WI38 (cell line): ENCODE data around the gene HEG1.
A peak's percentile ranks its signal among the peaks of the same experiment; 100 is the strongest.

Experiments
- H3K4me3 ChIP-seq: 2 replicates; pipeline ENCODE4 v1.5.1; 2011; ENCODE audit warnings: low read depth, mild to moderate bottlenecking, control low read depth, low read length
- TF ChIP-seq, protein P1 (sequence below): IDR thresholded peaks from 2 replicates; pipeline ENCODE4 v1.5.1; 2012; ENCODE audit warnings: low read depth, mild to moderate bottlenecking, control low read depth, low read length

HEG1 gene

DNA sequence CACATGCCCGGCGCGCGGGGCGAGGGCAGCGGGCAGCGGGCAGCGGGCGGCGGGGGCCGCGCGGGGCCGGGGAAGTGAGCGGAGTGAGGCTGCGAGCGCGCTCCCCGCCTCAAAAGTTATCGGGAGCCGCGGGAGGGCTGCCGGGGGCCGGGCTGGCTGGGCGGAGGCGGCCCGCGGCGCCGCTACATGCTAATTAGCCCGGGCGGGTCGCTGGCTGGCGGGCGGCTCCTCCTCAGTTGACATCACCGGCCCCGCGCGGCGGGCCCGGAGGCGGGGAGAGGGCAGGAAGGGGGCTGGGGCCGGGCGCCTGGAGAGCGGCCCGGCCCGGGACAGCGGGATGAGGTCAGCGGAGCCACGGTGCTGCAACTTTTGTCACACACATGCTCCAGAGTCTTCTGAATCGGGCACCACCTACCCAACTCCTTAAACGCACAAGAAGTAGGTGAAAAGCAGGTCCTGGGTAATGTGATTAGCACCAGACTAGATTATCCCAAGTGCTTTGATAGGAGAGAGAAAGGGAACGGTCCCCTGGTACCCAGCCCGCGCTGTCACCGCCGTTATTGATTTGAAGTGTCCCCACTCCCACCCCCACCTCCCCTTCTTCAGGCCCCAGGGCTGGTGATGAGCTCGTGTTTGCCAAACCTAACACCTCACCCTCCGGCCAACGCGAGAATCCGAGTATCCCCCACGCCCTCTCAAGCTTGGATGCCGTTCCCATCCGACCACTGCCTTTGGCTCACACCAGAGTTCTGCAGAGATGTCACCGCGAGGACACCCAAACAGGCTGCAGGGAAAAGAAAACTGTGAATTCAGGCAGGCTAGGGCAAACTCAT lies at the start of gene HEG1:
HEG1 (minus strand) TSS at position 85 of the 833 bp plus-strand sequence. CDS start 107 bp downstream, outside the sequence.
- H3K4me3 ChIP-seq: peak within 1 kb of the TSS; percentile 92
- TF ChIP-seq, protein P1, sequence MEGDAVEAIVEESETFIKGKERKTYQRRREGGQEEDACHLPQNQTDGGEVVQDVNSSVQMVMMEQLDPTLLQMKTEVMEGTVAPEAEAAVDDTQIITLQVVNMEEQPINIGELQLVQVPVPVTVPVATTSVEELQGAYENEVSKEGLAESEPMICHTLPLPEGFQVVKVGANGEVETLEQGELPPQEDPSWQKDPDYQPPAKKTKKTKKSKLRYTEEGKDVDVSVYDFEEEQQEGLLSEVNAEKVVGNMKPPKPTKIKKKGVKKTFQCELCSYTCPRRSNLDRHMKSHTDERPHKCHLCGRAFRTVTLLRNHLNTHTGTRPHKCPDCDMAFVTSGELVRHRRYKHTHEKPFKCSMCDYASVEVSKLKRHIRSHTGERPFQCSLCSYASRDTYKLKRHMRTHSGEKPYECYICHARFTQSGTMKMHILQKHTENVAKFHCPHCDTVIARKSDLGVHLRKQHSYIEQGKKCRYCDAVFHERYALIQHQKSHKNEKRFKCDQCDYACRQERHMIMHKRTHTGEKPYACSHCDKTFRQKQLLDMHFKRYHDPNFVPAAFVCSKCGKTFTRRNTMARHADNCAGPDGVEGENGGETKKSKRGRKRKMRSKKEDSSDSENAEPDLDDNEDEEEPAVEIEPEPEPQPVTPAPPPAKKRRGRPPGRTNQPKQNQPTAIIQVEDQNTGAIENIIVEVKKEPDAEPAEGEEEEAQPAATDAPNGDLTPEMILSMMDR: no peak

DNA sequence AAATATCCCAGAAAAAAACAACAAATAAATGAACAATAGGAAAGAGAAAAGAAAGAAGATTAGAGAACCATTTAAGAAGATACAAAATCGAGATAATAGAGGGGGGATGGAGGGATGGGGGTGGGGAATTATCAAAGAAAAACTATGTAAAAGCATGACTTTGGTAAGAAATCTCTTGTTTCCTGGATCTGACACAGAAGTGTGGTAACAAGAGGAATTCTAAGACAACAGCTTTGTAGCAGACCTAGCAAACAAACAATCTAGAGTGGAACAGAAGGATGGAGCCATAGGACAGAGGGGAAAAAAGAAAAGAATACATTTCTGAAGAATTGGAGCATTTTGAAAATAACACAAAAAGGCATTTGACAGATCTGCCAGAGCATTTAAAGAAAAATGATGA lies 49.3 kb upstream of the HEG1 start:
- no peak overlapping the region for H3K4me3 ChIP-seq
- TF ChIP-seq, protein P1: no peak

- no peak overlapping the region for H3K4me3 ChIP-seq
- TF ChIP-seq, protein P1: no peak
Observed at GRCh38 chr3:125104639-125105038, 48.8 kb upstream of the HEG1 start.

DNA sequence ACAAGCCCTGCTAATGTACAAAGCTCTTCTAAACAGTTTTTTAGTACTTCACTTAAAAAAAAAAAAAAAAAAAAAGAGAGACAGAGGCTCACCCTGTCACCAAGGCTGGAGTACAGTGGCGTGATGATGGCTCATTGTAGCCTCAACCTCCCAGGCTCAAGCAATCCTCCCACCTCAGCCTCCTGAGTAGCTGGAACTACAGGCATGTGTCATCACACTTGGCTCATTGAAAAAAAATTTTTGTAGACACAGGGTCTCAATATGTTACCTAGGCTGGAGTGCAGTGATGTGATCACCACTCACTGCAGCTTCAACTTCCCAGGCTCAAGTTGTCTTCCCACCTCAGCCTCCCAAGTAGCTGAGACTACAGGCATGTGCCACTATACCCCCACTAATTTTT lies 47.6 kb upstream of the HEG1 start:
- H3K4me3 ChIP-seq: no peak overlapping the region
- TF ChIP-seq, protein P1: no peak

DNA sequence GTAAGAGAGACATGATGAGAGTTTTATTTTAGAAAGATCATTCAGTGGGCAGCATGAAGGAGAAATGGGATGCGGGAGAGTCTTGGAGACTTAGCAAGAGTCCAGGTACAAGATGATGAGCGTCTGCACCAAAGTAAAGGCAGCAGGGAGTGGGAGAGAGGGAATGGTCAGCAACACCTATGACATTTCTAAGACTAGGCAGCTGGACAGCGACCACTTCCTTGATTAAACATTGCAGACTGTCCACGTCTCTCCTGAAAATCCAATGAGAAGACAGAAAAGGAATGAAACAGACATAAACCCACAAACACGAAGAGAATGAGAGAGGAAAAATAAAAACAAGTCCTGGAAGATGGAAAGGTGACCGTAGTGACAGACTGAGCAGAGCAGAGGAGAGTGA lies 46.7 kb upstream of the HEG1 start:
- no peak overlapping the region for H3K4me3 ChIP-seq
- TF ChIP-seq, protein P1: no peak

DNA sequence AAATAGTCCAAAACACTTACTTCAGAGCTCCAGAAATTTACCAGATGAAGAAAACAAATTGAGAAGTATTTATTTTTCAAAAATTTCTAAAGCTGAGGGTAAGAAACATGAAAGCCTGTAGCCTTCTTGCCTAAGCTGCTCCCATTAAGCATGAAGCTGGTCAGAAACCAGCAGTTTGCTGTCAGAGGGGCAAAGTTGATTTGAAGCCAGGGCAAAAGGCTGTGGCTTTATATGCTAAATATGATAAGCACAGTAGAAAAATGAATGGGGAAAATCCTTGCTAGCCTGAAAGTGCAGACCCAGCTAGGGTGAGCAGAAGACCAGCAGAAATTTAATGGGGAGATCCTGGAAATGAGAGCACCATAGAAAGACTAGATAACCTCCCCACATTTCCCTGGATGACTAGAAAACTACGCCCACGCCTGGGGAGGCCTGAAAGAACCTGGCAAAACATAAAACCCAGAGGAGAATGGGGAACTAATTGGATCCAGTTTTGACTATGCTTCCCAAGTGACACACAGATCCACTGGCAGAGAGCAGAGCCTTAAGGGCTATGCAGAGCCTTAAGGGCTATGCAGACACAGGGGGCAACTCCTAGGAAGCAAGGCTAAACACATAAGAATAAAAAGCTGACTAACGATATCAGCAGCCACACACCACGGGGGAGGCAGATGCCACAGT lies 43.0 kb upstream of the HEG1 start:
- TF ChIP-seq, protein P1: no peak
- H3K4me3 ChIP-seq: no peak overlapping the region

DNA sequence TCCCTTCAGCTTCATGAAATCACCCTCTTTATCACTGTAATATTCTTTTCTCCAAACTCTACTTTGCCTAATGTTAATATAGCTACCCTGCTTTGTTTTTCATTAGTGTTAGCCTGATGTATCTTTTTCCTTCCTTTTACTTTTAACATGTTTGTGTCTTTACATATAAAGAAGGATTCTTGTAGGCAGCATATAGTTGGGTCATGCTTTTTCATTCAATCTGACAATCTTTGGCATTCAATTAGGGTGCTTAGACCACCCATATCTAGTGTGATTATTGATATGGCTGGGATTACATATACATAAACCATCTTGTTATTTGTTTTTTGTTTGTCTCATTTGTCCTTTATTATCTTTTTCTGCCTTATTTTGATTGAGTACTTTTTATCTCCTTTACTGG lies 34.9 kb upstream of the HEG1 start:
- TF ChIP-seq, protein P1: no peak
- H3K4me3 ChIP-seq: no peak overlapping the region
